HG02884 (cell line): ENCODE data around the gene ADARB2.

Source experiments
- ATAC-seq: cut with Tn5 transposase; IDR thresholded peaks from one replicate; pipeline ENCODE4 v1.9.1; 2021; ENCODE audit warnings: mild to moderate bottlenecking, moderate library complexity; ENCODE audit not compliant: unreplicated experiment

Gene ADARB2

GRCh38 chr10:1188558-1189135, 548.7 kb downstream of the ADARB2 start:
- no peak for ATAC-seq

GRCh38 chr10:1187855-1188557, 549.3 kb downstream of the ADARB2 start:
- no peak for ATAC-seq

- ATAC-seq = no peak
Observed at GRCh38 chr10:1187151-1187854, 550.0 kb downstream of the ADARB2 start.

- no peak for ATAC-seq
Observed at GRCh38 chr10:1186683-1186990, 550.7 kb downstream of the ADARB2 start.

GRCh38 chr10:1185911-1186682, 551.2 kb downstream of the ADARB2 start:
- ATAC-seq = no peak

- ATAC-seq = no peak
Observed at GRCh38 chr10:1184541-1185430, 552.5 kb downstream of the ADARB2 start.

GRCh38 chr10:1183701-1184100, 553.6 kb downstream of the ADARB2 start:
- ATAC-seq = no peak

- no peak for ATAC-seq
Observed at GRCh38 chr10:1183033-1183396, 554.3 kb downstream of the ADARB2 start.

GRCh38 chr10:1182280-1183032, 554.9 kb downstream of the ADARB2 start:
- ATAC-seq = no peak

- ATAC-seq = no peak
Observed at GRCh38 chr10:1180836-1181235, 556.5 kb downstream of the ADARB2 start.

GRCh38 chr10:1180071-1180730, 557.1 kb downstream of the ADARB2 start:
- no peak for ATAC-seq

GRCh38 chr10:1179346-1180070, 557.8 kb downstream of the ADARB2 start:
- ATAC-seq = no peak

- no peak for ATAC-seq
Observed at GRCh38 chr10:1178506-1178905, 558.8 kb downstream of the ADARB2 start.

GRCh38 chr10:1177936-1178335, 559.4 kb downstream of the ADARB2 start:
- ATAC-seq = no peak

- ATAC-seq = no peak
Observed at GRCh38 chr10:1175956-1176565, 561.3 kb downstream of the ADARB2 start.

GRCh38 chr10:1174022-1174421, 563.3 kb downstream of the ADARB2 start:
- no peak for ATAC-seq

- no peak for ATAC-seq
Observed at GRCh38 chr10:1173091-1173490, 564.2 kb downstream of the ADARB2 start.

- ATAC-seq = no peak
Observed at GRCh38 chr10:1172256-1172984, 564.9 kb downstream of the ADARB2 start.
